ENCODE results near the gene B3GNT3. TPM values are rescaled to one million over a fixed set of nuclear protein-coding genes. Genes with fewer than 3 reads are reported as not detected.

The B3GNT3 gene
- total and polyA plus RNA-seq, 9 of the 15 experiments (the other 6 are each of a cell fraction or from before 2014, with no cell fraction given) = 0.06 to 0.11 (median 0.07) TPM; not detected in 6

GRCh38 chr19:17861542-17862402 is 66.8 kb downstream of the B3GNT3 start:
- POLR2A ChIA-PET = interaction anchor here (0.7 to 4.0 kb wide), 10 partner anchors 9 to 1575 kb away, joined by 3 to 51 read pairs (median 4); partner anchors contain the start of genes CCDC124 and SLC5A5
- peak overlapping the region; percentile 99 for H3K9ac ChIP-seq (ENCODE audit: insufficient read depth in 1 of 2, low read depth in 2 of 2, low read length in 2 of 2)
- no peak for FAIRE-seq
- no peak for TF ChIP-seq ELF1 (tag; IDR thresholded peaks at IDR 0.05)
- no peak for TF ChIP-seq ESRRA (IDR thresholded peaks at IDR 0.05; ENCODE audit: borderline replicate concordance, low read depth)
- no peak for TF ChIP-seq RNF219 (CRISPR knock-in tag; IDR thresholded peaks at IDR 0.05)
- peak; percentile 79 for TF ChIP-seq RBFOX2 (IDR thresholded peaks at IDR 0.05; ENCODE audit: low read depth, low read length)
- TF ChIP-seq SIN3A (IDR thresholded peaks at IDR 0.05; ENCODE audit: borderline replicate concordance in 2 of 2, control insufficient read depth in 1 of 2, low read depth in 2 of 2, low read length in 2 of 2) = 0 out of 4 replicates have a peak, but pooled peaks of 1 of the 2 experiments have one; percentile 21
- TF ChIP-seq HNRNPUL1 (IDR thresholded peaks at IDR 0.05; ENCODE audit: low read length) = peak; percentile 46
- no peak for TF ChIP-seq PTBP1 (IDR thresholded peaks at IDR 0.05; ENCODE audit: low read depth, low read length)
- no peak for TF ChIP-seq CHCHD3 (CRISPR knock-in tag; IDR thresholded peaks at IDR 0.05)
- peak; percentile 42; the same call in 1 of the 2 replicates for TF ChIP-seq POLR2AphosphoS5 (IDR thresholded peaks at IDR 0.05; ENCODE audit: control insufficient read depth, insufficient read depth, low read depth, low read length)
- no peak for TF ChIP-seq ZEB2 (IDR thresholded peaks at IDR 0.05)
- 0 out of 2 replicates have a peak, but pooled peaks have one; percentile 21 for TF ChIP-seq LCOR (CRISPR knock-in tag; IDR thresholded peaks at IDR 0.05)

More at GRCh38 chr19:17861542-17862402, 66.8 kb downstream of the B3GNT3 start:
- ATAC-seq (no peak), DNase-seq (ENCODE audit: extremely low read depth in 1 of 4, low spot score in 3 of 4) (peak in 2 of 4 experiments; percentile 31 to 37)
- peak overlapping the region; percentile 91 for H3K27ac ChIP-seq (ENCODE audit: extremely low read depth, low read depth, low read length)
- intact Hi-C loops (cut with micrococcal nuclease) = loop anchor here (10.0 kb wide), 1 partner anchor 193 kb away; no protein-coding TSS in a partner anchor
- H3K79me2 ChIP-seq (ENCODE audit: control insufficient read depth, insufficient read depth, low read length) = peaks cover 43% of the 10 kb centered on the region
- CTCF ChIA-PET (ENCODE audit: low intra/inter-chr PET ratio) = no interaction called here
- H2AFZ ChIP-seq (ENCODE audit: low read depth, low read length) = no peak overlapping the region
- WGBS (ENCODE audit: insufficient coverage, low coverage, missing lambda C conversion rate) = 45% methylated on average over 12 of the region's 23 CpGs
- H4K20me1 ChIP-seq (replicated peaks; ENCODE audit: control insufficient read depth, insufficient read depth, low read length) = peaks cover 51% of the 10 kb centered on the region
- peaks cover 3% of the 10 kb centered on the region for H3K9me1 ChIP-seq (ENCODE audit: control insufficient read depth, insufficient read depth, low read length)
- in situ Hi-C loops (cut with MboI) = no loop called here
- H3K4me1 ChIP-seq (replicated peaks in 1 of 2; ENCODE audit: control insufficient read depth in 2 of 2, insufficient read depth in 2 of 2, low read length in 2 of 2) = peaks cover 18 to 47% of the 10 kb centered on the region in 2 experiments; a peak in 4 of 5 replicates
- peak overlapping the region; percentile 100 for H3K4me2 ChIP-seq (ENCODE audit: insufficient read depth, low read length)
- no peaks in the 10 kb centered on the region for H3K27me3 ChIP-seq (ENCODE audit: control insufficient read depth in 2 of 2, insufficient read depth in 2 of 2, low read length in 2 of 2)
- no TSS peak for BruUV-seq (replicated peaks)
- H3K9me3 ChIP-seq (replicated peaks; ENCODE audit: control insufficient read depth, insufficient read depth, low read depth, low read length) = no peaks in the 10 kb centered on the region
- peak overlapping the region; percentile 82 for H3K4me3 ChIP-seq
- H3K36me3 ChIP-seq (ENCODE audit: control insufficient read depth, insufficient read depth, low read length) = peaks cover 48% of the 10 kb centered on the region

All from K562 (cell line).